Activated T-helper 1 cell treated with Interleukin-2 at 50 U/mL for 16 hours (primary cell): ENCODE measurements around the gene SIGLEC11.
"Not testable (repeated sequence)": the region's sequence is repeated elsewhere in the genome, so short reads cannot be mapped to it uniquely, and the experiment has no call there.

Experiments
- DNase-seq: peaks from one replicate; pipeline ENCODE4 v3.0.0-alpha.2; 2020; ENCODE audit warnings: low read depth

Gene SIGLEC11

DNA sequence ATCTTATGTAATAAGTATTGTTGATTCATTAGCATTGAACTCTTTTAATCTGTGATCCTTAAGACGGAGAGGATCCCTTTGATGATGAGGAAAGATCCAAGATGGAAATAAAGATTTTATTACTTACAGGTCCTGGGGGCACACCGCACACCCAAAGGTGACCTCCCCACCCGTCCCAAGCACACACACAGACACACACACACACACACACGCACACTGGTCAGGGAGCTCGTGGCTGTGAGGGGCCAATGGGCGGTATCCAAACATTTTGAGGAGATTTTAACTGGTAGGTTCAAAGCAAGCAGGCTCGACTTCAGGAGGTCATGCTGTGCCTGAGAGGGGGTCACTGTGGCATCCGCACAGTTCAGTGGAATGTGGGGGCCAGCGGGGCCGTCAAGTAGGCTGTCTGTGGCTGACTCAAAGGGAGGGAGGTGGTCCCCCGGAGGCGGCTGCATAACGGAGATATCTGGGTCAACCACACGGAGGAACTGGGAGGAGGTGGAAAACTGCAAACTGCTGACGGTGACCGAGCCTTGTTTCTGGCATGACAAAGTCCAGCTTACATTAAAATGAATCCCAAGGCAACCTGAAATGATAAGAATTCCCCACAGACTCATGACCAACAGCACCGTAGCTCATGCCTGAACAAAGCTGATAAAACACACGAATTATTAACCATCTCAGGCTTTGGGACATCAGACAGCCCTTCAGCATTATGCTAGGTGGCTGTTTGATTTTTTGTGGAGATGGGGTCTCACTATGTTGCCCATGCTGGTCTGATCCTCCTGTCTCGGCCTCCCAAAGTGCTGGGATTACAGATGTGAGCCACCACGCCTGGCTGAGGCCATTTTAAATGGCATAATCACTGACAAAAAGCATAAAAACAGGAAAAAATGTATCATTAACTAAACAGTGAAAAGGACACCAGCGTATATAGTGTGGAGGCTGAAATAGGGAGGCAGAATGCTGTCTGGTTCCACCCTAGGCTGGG lies 20.9 kb upstream of the SIGLEC11 start:
- no peak for DNase-seq

DNA sequence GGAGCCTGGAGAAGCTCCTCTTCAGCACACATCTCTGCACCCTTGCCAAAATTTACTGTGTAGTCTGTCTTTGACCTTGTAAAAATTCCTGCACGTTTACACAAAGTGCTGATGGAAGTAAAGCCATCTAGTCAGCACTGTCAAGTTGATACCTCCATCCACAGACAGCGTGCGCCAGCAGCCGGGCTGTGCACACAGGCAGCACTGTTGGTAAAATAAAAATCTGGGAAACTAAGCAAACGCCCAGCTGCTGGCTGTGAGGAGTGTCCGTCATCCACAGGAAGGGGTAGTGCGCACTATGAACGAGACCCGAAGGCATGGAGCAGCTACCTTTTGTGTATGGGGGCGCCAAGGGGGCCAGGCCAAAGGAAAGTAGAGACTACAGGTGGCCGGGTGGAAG lies 17.4 kb upstream of the SIGLEC11 start:
- DNase-seq: no peak

DNA sequence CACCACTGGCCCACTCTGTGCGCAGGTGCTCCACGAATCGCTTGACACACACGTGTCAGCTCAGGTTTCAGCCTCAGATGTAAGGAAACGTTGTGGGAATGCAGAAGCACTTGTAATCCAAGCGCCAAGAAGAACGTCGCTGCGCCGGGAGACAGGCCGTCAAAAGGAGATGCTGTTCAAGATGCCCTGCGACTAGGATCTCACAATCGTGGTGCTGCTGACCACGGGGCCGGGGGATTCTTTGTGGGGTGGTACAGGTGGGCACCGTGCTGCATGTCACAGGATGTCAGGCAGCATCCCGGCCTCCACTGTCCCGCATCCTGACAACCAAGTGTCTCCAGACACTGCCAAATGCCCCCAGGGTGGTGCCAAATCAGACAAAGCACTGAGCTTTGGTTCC lies 16.9 kb upstream of the SIGLEC11 start:
- no peak for DNase-seq

DNA sequence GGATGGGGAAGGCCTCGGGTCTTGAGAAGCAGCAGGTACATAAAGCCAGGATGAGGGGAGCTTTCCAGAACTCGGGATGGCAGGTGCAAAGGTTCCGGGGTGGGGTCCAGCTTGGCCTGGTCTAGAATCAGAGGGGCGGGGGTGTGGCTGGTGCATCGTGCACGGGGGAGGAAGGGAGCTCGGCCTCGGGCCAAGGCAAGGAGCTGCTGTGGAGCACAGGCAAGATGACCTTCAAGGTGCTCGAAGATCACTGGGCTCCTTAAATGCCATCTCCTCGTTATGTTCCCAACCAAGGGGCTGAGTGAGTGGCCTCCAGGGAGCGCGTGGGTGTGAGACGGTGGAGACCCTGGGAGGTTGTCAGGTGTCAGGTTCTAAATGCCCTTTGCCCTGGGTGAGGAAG lies 16.1 kb upstream of the SIGLEC11 start:
- no peak for DNase-seq

DNA sequence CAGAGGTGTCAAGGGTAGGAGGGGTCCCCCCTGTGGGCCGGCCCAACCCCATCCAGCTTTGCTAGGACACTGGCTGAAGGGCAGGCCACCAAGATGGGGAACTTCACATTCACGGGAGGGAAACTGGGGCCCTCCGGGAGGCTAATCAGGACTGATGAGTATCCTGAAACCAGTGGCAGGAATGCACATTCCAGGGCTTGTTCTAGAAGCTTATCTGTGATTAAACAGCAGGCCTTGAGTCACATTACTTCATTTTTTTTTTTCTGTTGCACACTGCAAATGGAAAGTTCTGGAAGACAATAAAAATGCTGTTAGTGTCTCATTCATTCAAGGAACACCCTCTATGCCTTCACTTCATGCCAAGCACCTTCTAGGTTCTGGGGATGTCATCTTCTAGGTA lies 15.5 kb upstream of the SIGLEC11 start:
- DNase-seq: no peak

DNA sequence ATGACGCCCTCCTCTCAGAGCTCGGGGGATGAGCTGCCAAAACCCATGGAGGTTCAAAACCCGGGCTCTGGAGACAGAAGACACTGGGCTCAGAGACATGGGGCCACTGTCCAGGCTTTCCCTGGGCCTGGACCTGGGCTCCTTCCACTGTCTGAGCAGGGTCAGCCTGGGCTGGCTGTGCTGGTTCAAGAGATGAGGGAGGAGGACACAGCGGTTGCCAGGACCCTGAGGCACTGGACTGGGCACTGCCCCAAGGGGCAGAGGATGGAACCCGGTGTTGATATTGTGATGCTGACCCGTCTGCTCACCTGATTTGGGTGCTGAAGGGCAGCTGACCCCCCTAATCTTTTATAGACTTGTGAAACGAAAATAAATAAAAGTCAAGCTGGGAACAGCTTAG lies 14.1 kb upstream of the SIGLEC11 start:
- no peak for DNase-seq

DNA sequence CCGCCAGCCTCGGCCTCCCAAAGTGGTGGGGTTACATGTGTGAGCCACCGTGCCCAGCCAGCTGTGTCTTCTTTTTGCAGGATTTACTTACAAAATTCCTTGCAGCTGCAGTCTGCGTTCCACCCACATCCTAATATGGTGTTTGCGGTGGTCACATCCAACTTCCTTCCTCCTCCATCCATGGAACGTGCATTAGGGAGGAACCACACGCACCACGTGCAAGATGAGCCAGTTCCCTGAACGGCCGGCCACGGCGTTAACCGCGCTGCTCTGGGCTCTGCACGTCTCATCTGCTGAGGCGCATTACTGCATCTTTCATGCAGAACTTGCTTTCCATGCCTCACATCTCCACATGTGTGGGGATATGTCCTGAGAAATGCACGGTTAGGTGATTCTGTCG lies 13.0 kb upstream of the SIGLEC11 start:
- DNase-seq: no peak

DNA sequence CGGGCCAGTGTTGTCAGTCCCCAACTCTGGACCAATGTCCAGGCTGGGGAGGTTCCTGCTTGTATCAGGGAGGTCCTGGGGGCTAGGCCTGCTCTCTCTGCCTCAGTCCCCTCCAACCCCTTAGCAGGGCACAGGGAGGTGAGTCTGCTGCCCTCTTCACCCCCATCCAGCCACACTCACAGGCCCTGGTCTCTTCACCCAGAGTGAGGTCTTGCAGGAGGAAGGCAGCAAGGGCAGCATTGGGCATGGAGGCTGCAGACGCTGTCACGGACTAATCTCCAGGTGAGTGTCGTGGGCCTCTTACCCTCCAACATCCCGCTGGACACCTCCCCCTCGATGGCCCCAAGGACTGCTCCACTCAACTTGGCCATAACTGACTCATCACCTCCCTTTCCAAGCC lies 11.9 kb upstream of the SIGLEC11 start:
- no peak for DNase-seq

DNA sequence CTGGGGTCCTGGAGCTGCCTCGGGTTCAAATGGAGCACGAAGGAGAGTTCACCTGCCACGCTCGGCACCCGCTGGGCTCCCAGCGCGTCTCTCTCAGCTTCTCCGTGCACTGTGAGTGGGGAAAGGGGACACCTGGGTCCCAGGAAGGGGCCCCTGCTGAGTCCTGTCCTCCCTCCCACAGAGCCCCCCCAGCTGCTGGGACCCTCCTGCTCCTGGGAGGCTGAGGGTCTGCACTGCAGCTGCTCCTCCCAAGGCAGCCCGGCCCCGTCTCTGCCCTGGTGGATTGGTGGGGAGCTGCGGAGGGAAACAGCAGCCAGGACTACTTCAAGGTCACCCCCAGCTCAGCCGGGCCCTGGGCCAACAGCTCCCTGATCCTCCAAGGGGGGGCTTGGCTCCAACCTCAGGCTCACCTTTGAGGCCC lies 11.0 kb upstream of the SIGLEC11 start:
- no peak for DNase-seq

DNA sequence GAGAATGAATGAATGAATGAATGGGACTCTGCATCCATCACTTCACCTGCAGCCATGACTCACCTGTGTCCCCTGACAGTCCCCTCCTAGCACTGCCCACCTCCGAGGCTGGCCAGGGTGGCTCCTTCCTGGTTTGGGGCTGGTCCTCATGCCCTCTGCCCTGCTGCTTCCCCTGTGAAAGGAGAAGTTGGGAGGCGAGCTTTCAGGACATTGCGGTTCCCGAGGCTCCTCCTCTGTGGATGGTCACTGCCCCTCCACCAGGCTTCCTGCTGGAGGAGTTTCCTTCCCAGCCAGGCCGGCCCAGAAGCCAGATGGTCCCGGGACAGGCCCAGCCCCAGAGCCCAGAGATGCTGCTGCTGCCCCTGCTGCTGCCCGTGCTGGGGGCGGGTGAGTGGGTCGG lies 8.4 kb upstream of the SIGLEC11 start:
- not testable (repeated sequence) for DNase-seq

DNA sequence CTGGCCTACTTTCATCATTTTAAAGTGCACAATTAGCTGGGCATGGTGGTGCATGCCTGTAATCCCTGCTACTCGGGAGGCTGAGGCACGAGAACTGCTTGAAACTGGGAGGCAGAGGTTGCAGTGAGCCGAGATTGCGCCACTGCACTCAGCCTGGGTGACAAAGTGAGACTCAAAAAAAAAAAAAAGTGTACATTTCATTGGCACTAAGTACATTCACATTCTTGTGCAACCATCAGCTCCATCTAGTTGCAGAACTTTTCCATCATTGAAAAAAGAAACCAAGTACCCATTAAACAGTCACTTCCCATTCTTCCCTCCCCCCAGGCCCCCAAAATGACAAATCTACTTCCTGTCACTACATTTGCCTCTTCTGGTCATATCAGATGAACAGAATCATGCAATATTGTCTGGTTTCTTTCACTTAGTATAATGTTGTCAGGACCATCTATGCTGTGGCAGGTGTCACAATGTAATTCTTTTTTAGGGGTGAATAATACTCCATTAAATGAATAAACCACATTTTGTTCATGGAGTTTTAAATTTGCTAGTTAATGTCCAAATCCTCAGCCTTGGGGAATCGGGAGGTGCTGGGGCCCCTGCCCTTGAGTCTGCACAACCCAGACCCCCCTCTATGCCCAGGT lies 7.4 kb upstream of the SIGLEC11 start:
- no peak for DNase-seq

DNA sequence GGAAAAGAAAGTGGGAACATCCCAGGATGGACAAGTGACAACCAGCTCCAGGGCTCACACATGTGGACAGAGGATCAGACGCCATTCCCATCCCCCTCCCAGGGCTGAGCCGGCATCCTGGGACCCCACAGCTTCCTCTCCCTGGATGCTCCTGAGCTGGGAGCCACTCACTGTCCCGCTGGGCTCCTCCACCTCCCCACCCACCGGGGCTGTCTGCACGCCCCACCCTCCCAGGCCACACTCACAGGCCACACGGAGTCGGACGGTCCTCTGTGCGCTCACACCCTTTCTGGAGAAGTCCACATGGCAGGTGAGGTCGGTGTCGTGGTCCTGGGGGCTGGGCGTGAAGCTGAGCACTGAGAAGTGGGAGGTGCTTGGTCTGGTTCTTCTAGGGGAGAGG lies 1.1 kb downstream of the SIGLEC11 start:
- not testable (repeated sequence) for DNase-seq

DNA sequence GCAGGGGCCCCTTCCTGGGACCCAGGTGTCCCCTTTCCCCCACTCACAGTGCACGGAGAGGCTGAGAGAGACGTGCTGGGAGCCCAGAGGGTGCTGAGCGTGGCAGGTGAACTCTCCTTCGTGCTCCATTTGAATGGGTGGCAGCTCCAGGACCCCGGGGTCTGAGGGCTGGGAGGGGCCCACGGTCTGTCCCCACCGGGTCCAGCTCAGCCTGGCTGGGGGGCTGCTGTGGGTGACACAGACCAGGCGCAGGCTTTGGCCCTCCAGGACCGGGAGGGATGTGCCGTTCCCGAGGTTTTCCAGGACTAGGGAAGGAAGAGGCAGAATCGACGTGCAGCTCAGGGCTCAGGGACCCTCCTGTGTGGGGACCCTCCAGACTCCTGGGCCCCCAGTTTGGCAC lies 2.4 kb downstream of the SIGLEC11 start:
- DNase-seq: not testable (repeated sequence)

DNA sequence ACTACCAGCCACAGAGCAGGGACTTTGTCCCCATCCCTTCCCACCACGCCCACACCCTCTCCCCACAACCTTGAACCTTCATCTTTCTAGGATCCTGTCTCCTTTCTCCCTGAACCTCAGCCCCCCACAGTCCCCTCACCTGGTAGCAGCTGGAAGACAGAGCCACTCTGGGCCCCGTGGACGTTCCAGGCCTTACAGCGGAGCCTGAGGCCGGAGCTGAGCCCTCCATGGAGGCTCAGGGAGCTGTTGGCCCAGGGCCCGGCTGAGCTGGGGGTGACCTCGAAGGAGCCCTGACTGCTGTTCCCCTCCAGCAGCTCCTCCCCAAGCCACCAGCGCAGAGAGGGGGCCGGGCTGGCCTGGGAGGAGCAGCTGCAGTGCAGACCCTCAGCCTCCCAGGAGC lies 2.8 kb downstream of the SIGLEC11 start:
- DNase-seq: not testable (repeated sequence)

DNA sequence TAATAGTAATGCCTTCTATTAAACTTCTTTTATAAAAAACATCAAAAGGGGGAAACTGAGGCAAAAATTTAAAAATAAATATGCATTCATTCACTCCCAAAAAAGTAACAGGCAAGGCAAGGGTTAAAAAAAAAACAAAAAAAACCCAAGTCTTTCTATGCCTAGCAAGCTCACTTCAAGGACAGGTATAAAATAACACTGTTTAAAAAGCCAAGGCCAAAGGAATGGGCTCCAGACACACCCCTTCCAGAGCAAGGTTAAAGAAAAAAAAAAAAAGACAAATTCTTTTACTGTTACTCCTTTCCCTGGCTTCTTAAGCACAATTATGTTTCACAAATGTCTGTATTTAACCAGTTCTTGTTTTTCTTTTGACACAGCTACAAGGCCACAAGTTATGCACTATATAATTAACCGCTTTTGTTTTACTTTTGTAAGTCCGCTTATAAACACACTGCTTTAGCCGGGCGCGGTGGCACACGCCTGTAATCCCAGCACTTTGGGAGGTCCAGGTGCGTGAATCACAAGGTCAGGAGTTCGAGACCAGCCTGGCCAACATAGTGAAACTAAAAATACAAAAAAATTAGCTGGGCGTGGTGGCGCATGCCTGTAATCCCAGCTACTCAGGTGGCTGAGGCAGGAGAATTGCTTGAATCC lies 3.6 kb downstream of the SIGLEC11 start:
- DNase-seq: no peak

DNA sequence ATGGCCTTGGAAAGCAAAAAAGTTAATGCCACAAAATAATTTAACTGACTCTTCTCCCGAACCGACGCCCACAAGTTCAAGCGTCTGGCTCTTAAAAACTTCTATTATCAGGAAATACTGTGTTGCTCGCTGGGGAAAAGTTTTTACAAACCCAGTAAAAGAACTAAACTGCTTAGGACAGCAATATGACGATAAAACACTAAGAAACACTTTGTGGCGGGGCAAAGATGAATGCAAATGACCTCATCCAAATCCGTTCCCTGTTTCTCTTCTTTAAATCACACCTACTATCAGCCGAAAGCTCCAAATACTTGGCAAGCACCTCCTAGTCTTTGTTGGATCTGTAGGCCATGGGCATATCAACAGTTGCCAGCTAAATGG lies 4.9 kb downstream of the SIGLEC11 start:
- no peak for DNase-seq

DNA sequence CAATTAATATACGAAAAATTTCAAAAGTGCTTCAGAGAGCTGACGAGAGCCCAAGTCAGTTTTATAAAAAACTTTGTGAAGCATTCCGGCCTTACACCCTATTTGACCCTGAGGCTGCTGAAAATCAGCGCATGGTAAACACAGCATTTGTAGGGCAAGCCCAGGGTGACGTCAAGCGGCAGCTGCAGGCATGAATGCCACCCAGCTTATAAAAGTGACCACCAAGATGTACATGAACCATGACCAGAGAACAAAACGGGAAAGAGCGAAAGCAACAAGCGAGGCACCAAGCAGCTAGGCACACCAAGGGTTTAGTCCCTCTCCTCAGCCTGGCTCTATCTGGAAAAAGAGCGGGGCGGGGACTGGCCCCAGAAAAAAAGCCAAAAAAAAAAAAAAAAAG lies 6.0 kb downstream of the SIGLEC11 start:
- no peak for DNase-seq

DNA sequence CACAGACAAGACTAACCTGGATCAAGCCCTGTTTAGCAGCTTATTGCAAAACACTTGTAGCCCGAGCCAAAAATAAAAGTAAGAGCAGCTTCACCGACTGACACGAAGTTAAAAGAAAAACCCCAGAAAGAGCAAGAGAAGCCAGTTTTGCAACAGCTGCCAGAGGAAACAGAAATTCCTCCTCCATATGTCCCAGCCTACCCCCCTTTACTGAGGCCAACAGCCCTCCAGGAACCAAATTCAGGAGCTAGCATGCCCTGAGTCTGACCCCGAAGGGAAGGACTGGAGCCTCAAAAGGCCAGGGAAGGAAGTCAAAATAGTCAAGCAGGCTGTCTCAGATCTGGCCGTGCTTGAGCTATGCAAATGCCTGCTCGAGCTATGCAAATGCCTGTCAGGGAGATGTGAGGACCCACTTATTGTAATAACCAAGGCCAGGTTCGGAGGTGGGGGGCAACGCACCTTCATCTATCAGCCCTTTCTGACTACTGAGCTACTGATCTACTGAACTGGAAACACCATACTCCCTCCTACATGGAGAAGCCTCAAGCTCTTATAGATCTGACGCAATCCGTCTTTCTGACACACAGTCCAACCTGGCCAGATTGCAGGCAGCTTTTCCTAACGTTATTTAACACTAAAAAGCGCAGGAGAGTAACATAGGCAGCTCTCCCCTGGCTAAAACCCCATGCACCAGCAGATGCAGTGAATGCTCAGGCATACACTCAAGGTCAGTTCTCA lies 6.7 kb downstream of the SIGLEC11 start:
- no peak for DNase-seq

DNA sequence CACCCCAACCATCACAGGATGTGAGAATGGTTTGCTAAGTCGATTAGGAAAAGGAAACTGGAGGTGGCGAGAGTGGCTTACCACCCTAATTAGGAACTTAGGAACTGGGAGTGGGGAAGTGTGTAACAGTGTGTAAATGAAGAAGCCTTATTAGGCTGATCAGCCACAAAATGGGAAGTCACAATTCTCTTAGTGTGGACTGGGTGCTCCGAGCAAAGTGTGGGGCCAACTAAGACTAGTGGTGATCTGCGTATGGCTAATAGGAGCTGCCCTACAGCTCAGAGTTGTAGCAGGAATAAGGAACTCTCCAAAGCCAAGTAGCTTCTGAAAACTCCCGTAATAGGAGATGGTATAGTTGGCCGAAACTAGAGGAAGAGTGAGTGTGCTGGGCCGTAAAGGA lies 7.6 kb downstream of the SIGLEC11 start:
- no peak for DNase-seq

DNA sequence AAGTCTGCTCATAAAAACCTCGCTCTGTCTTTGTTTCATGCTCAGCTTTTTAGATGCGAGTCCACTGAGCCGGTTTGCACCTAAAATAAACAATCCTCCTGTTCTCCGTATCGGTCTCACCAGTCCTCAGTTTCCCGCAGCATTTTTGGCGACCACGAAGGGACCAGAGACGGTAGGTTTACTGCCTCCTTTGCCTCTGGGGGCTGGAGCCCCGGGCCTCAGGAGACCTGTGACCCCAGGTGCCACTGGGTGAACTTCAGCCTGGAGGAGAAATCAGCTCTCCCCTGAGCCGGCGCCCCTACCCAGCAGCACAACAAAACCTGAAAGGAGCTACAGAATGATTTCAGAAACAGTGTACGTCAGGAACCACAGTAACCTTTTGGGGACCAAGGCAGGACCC lies 8.1 kb downstream of the SIGLEC11 start:
- DNase-seq: no peak

DNA sequence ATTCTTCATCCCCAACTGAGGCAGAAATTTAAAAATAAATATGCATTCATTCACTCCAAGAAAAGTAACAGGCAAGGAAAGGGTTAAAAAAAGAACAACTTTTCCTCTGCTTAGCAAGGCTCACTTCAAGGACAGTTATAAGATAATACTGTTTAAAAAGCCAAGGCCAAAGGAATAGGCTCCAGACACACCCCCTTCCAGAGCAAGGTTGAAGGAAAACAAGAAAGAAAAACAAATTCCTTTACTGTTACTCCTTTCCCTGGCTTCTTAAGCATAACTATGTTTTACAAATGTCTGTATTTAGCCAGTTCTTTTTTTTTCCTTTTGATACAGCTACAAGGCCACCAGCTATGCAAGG lies 8.5 kb downstream of the SIGLEC11 start:
- DNase-seq: no peak

DNA sequence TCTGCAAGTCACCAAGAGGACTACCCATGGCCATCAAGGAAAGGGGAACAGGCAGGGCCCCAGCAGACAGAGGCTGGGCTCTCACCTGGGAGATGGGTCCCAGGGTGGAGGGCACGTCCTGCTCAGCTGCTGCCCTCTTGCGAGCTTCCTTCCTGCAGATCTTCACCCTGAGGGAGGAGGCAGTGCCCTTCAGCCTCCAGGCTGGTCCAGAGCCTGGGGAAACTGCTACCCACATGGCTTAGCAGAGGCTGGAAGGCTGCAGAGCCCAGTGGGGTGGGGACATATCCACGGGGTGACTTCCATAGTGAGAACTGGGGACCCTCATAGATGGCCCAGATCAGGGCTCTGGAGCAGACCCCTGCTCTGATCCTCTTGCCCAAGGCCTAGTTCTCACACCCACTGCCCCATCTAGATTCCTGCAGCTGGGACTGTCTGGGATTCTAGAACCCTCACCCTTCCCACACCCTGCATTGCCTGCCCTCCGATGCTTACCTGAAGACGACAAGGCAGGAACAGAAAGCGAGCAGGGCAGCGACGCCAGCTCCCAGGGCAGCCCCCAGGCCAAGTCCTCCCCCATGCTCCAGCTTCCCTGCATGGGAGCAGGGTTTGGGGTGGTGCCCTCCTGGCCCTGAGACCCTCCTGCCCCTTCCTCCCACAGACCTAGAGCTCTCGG lies 9.0 kb downstream of the SIGLEC11 start:
- DNase-seq: no peak
